ENCODE data around the gene ITPRIPL2. TPM values are rescaled to one million over a fixed set of nuclear protein-coding genes. Genes with fewer than 3 reads are reported as not detected.
A peak's percentile ranks its signal among the peaks of the same experiment; 100 is the strongest.

Gene ITPRIPL2
- total RNA-seq, 1 donor from 2014 or later: 44.4 TPM

GRCh38 chr16:19102187-19102872, 11.4 kb upstream of the ITPRIPL2 start:
- Mint-ChIP-seq H3K4me1 (ENCODE audit: low read depth) (peaks cover 2% of the 10 kb centered on the region), H3K27me3 (ENCODE audit: low read depth) (no peaks in the 10 kb centered on the region), H3K36me3 (ENCODE audit: low read depth) (peaks cover 3% of the 10 kb centered on the region), H3K4me3 (ENCODE audit: low read depth) (no peak overlapping the region), H3K27ac (no peak overlapping the region), H3K9me3 (peaks cover 8% of the 10 kb centered on the region)
- DNase-seq (ENCODE audit: low spot score): no peak
- intact Hi-C loops (cut with micrococcal nuclease): no loop called here

GRCh38 chr16:19104607-19105006, 9.2 kb upstream of the ITPRIPL2 start:
- no peak overlapping the region for H3K27ac Mint-ChIP-seq
- peaks cover 13% of the 10 kb centered on the region for H3K4me1 Mint-ChIP-seq (ENCODE audit: low read depth)
- no peaks in the 10 kb centered on the region for H3K27me3 Mint-ChIP-seq (ENCODE audit: low read depth)
- no peak overlapping the region for H3K4me3 Mint-ChIP-seq (ENCODE audit: low read depth)
- intact Hi-C loops (cut with micrococcal nuclease): no loop called here
- H3K9me3 Mint-ChIP-seq: no peaks in the 10 kb centered on the region
- no peaks in the 10 kb centered on the region for H3K36me3 Mint-ChIP-seq (ENCODE audit: low read depth)
- no peak for DNase-seq (ENCODE audit: low spot score)

DNA sequence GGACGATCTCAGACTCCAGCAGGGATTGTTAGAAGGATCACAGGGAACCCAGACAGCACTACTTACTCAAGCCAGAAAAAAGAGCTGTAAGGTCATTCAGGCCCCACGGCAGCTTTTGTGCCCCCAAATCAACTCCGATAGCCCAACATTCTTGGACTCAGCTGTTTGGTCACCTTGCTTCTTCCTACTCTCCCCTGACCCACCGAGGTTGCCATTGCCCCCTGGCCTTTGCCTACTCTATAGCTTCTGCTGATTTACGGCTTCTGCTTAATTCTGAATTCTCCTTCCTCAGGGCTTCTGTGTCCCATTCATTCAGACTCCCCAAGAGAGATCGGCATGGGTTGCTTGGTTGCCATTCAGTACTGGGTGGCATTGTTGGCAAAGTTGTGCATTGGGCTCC, 8.6 kb upstream of the ITPRIPL2 start:
- Mint-ChIP-seq H3K4me3 (ENCODE audit: low read depth) (no peak overlapping the region), H3K9me3 (no peaks in the 10 kb centered on the region), H3K4me1 (ENCODE audit: low read depth) (peaks cover 13% of the 10 kb centered on the region), H3K36me3 (ENCODE audit: low read depth) (no peaks in the 10 kb centered on the region), H3K27ac (no peak overlapping the region), H3K27me3 (ENCODE audit: low read depth) (no peaks in the 10 kb centered on the region)
- intact Hi-C loops (cut with micrococcal nuclease): no loop called here
- DNase-seq (ENCODE audit: low spot score): no peak

- intact Hi-C loops (cut with micrococcal nuclease): no loop called here
- H3K27me3 Mint-ChIP-seq (ENCODE audit: low read depth): no peaks in the 10 kb centered on the region
- no peaks in the 10 kb centered on the region for H3K36me3 Mint-ChIP-seq (ENCODE audit: low read depth)
- peaks cover 13% of the 10 kb centered on the region for H3K4me1 Mint-ChIP-seq (ENCODE audit: low read depth)
- no peaks in the 10 kb centered on the region for H3K9me3 Mint-ChIP-seq
- DNase-seq (ENCODE audit: low spot score): no peak
- H3K4me3 Mint-ChIP-seq (ENCODE audit: low read depth): no peak overlapping the region
- H3K27ac Mint-ChIP-seq: no peak overlapping the region
These were observed 7.7 kb upstream of the ITPRIPL2 start for GRCh38 chr16:19105891-19106624.

DNA sequence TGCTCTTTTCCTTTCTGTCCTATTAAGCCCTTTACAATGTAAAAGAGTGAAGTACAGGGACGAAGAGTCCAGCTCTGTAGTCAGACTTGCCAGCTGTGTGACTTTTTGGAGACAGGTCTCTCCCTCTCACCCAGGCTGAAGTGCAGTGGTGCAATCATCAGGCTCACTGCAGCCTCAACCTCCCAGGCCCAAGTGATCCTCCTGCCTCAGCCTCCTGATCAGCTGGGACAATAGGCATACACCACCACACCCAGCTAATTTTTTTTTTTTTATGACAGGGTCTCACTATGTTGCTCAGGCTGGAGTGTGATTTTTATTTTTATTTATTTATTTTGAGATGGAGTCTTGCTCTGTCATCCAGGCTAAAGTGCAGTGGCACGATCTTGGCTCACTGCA, 7.1 kb upstream of the ITPRIPL2 start:
- H3K27ac Mint-ChIP-seq: no peak overlapping the region
- peaks cover 13% of the 10 kb centered on the region for H3K4me1 Mint-ChIP-seq (ENCODE audit: low read depth)
- DNase-seq (ENCODE audit: low spot score): no peak
- H3K4me3 Mint-ChIP-seq (ENCODE audit: low read depth): no peak overlapping the region
- no peaks in the 10 kb centered on the region for H3K27me3 Mint-ChIP-seq (ENCODE audit: low read depth)
- no peaks in the 10 kb centered on the region for H3K36me3 Mint-ChIP-seq (ENCODE audit: low read depth)
- no peaks in the 10 kb centered on the region for H3K9me3 Mint-ChIP-seq
- intact Hi-C loops (cut with micrococcal nuclease): no loop called here

DNA sequence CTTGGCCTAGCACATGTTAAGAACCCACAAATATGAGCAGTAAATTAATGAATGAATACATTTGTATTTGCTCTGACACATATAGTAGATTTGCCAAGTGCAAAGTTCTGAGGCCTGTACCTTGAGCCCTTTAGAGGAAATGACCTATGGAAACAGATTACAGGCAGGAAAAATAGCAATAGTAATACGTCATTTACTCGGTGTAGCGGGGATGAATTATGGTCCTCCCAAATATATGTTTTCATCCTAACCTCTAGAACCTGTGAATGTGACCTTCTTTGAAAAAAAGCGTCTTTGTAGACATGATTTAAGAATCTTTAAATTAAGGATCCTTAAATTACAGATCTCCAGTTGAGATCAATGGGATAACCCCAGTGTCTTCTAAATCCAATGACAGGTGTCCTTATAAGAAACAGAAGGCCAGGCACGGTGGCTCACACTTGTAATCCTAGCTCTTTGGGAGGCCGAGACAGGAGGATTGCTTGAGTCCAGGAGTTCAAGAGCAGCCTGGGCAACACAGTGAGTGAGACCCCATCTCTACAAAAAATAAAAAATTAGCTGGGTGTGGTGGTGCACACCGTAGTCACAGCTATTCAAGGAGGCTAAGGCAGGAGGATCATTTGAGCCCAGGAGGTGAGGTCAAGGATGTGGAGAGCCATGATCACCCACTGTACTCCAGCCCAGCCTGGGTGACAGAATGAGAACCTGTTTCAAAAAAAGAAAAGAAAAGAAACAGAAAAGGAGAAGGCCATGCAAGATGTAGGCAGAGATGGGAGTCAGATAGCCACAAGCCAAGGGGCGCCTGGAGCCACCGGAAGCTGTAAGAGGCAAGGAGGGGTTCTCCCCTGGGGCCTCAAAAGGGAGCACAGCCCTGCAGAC, 5.1 kb upstream of the ITPRIPL2 start:
- intact Hi-C loops (cut with micrococcal nuclease): no loop called here
- Mint-ChIP-seq H3K27ac (peak overlapping the region; percentile 22), H3K27me3 (ENCODE audit: low read depth) (no peaks in the 10 kb centered on the region), H3K4me1 (ENCODE audit: low read depth) (peaks cover 26% of the 10 kb centered on the region), H3K36me3 (ENCODE audit: low read depth) (peaks cover 2% of the 10 kb centered on the region), H3K4me3 (ENCODE audit: low read depth) (no peak overlapping the region), H3K9me3 (no peaks in the 10 kb centered on the region)
- DNase-seq (ENCODE audit: low spot score): no peak

DNA sequence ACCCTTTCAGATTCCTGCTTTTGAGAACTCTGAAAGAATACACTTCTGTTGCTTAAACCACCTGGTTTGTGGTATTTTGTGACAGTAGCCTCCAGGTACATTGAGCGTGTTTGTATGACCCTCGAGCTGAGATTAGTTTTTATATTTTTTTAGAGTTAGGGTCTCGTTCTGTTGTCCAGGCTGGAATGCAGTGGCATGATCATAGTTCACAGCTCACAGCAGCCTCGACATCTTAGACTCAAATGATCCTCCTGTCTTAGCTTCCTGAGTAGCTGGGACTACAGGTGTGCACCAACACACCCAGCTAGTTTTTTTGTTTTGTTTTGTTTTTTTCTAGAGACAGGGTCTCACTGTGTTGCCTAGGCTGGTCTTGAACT, 4.5 kb upstream of the ITPRIPL2 start:
- no peak for DNase-seq (ENCODE audit: low spot score)
- intact Hi-C loops (cut with micrococcal nuclease): no loop called here
- peaks cover 26% of the 10 kb centered on the region for H3K4me1 Mint-ChIP-seq (ENCODE audit: low read depth)
- H3K9me3 Mint-ChIP-seq: no peaks in the 10 kb centered on the region
- peaks cover 2% of the 10 kb centered on the region for H3K36me3 Mint-ChIP-seq (ENCODE audit: low read depth)
- H3K27me3 Mint-ChIP-seq (ENCODE audit: low read depth): no peaks in the 10 kb centered on the region
- H3K4me3 Mint-ChIP-seq (ENCODE audit: low read depth): no peak overlapping the region
- H3K27ac Mint-ChIP-seq: no peak overlapping the region

- no peak for DNase-seq (ENCODE audit: low spot score)
- intact Hi-C loops (cut with micrococcal nuclease): loop anchor here (10.0 kb wide), 1 partner anchor 186 kb away; the partner anchor contains the start of gene SMG1
- no peaks in the 10 kb centered on the region for H3K27me3 Mint-ChIP-seq (ENCODE audit: low read depth)
- peaks cover 29% of the 10 kb centered on the region for H3K4me1 Mint-ChIP-seq (ENCODE audit: low read depth)
- H3K27ac Mint-ChIP-seq: no peak overlapping the region
- no peaks in the 10 kb centered on the region for H3K9me3 Mint-ChIP-seq
- no peak overlapping the region for H3K4me3 Mint-ChIP-seq (ENCODE audit: low read depth)
- H3K36me3 Mint-ChIP-seq (ENCODE audit: low read depth): peaks cover 12% of the 10 kb centered on the region
These were observed 3.0 kb upstream of the ITPRIPL2 start for GRCh38 chr16:19110537-19111360.

- Mint-ChIP-seq H3K9me3 (no peaks in the 10 kb centered on the region), H3K4me1 (ENCODE audit: low read depth) (peaks cover 41% of the 10 kb centered on the region), H3K27ac (peak overlapping the region; percentile 33), H3K27me3 (ENCODE audit: low read depth) (no peaks in the 10 kb centered on the region), H3K36me3 (ENCODE audit: low read depth) (peaks cover 24% of the 10 kb centered on the region), H3K4me3 (ENCODE audit: low read depth) (peak overlapping the region; percentile 60)
- DNase-seq (ENCODE audit: low spot score): no peak
- intact Hi-C loops (cut with micrococcal nuclease): loop anchor here (10.0 kb wide), 1 partner anchor 187 kb away; the partner anchor contains the start of gene SMG1
These were observed 1.7 kb upstream of the ITPRIPL2 start for GRCh38 chr16:19112099-19112407.

DNA sequence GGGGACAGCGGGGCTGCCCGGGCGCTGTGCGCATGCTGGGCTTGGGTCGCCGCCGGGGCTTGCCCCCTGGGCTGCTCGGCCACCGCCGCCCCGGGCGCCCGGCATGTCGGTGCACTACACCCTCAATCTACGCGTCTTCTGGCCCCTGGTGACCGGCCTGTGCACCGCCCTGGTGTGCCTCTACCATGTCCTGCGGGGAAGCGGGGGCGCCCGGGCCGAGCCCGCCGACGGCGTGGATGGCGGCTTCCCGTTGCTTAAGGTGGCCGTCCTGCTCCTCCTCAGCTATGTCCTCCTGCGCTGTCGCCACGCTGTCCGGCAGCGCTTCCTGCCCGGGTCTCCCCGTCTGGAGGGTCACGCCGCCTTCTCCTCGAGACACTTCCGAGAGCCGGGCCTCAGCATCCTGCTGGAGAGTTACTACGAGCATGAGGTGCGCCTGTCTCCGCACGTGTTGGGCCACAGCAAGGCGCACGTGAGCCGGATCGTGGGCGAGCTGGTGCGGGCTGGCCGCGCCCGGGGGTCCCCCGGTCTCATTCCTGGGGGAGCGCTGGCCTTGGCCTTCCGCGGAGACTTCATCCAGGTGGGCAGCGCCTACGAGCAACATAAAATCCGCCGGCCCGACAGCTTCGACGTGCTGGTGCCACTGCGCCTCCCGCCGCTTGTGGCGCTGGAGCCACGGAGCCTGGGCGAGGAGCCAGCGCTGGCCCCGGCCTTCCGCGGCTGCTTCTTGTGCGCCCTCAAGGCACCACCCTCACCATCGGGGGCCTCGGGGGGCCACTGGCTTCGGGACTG, 789 bp downstream of the ITPRIPL2 start:
- Mint-ChIP-seq H3K27me3 (ENCODE audit: low read depth) (no peaks in the 10 kb centered on the region), H3K9me3 (no peaks in the 10 kb centered on the region), H3K4me3 (ENCODE audit: low read depth) (peak overlapping the region; percentile 82), H3K36me3 (ENCODE audit: low read depth) (peaks cover 37% of the 10 kb centered on the region), H3K27ac (peak overlapping the region; percentile 80), H3K4me1 (ENCODE audit: low read depth) (peaks cover 42% of the 10 kb centered on the region)
- intact Hi-C loops (cut with micrococcal nuclease): loop anchor here (5.0 to 10.0 kb wide), 4 partner anchors 47 to 408 kb away; partner anchors contain the start of genes CCP110, COQ7, GDE1 and SMG1
- DNase-seq (ENCODE audit: low spot score): peak; percentile 23

DNA sequence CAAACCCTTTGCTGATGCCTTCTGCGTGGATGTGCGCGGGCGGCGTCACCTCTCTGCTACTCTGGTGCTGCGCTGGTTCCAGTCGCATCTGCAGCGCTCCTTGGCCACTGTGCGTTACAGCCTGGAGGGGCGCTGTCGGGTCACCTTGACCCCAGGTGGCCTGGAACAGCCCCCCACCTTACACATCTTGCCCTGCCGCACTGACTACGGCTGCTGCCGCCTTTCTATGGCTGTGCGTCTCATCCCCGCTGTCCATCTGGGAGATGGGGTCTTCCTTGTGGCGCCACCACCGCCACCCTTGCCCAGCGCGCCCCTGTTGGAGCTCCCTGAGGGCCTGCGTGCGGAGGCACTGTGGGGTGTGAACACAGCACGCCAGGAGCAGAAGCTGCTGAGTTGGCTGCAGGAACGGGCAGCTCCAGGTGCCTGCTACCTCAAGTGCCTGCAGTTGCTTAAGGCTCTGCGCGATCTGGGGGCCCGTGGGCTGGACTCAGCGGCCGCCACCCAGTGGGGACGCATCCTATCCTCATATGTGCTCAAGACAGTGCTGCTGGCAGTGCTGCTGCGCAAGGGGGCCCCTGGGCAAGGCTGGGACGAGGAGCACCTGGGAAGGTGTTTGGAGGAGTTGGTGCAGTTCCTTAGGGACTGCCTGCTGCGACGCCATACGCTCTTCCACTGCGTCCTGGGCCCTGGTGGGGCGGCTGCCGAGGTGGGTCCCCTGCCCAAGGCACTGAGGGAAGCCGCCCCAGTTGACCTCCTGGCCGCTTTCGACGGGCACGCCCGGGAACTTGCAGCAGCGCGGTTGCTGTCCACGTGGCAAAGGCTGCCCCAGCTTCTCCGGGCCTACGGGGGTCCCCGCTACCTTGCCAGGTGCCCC, 1.6 kb downstream of the ITPRIPL2 start:
- intact Hi-C loops (cut with micrococcal nuclease): loop anchor here (2.0 to 10.0 kb wide), 6 partner anchors 15 to 407 kb away; partner anchors contain the start of genes CCP110, COQ7, GDE1 and SMG1
- peak overlapping the region; percentile 77 for H3K4me3 Mint-ChIP-seq (ENCODE audit: low read depth)
- H3K27ac Mint-ChIP-seq: peak overlapping the region; percentile 61

More for the DNA sequence above, 1.6 kb downstream of the ITPRIPL2 start:
- no peaks in the 10 kb centered on the region for H3K9me3 Mint-ChIP-seq
- peaks cover 45% of the 10 kb centered on the region for H3K4me1 Mint-ChIP-seq (ENCODE audit: low read depth)
- no peak for DNase-seq (ENCODE audit: low spot score)
- no peaks in the 10 kb centered on the region for H3K27me3 Mint-ChIP-seq (ENCODE audit: low read depth)
- H3K36me3 Mint-ChIP-seq (ENCODE audit: low read depth): peaks cover 45% of the 10 kb centered on the region
